T-helper 2 cell treated with Interferon-gamma antibody and Interleukin-4, amounts not matched to agents 100 ng/mL and 5 ng/mL, for 36 hours (primary cell): ENCODE measurements around the gene NRARP. TPM values are rescaled to one million over a fixed set of nuclear protein-coding genes. Genes with fewer than 3 reads are reported as not detected.

Experiments used
- intact Hi-C: fragments of 100-400 bp; cut with micrococcal nuclease; formaldehyde crosslinking; loops from one replicate; pipeline ENCODE4 v1.15.1; 2023
- total RNA-seq: library from RNA; stranded (reverse); gene quantifications from 2 replicates; pipeline ENCODE4 v1.2.3, GENCODE V29; 2022

NRARP gene
- total RNA-seq, 1 donor from 2014 or later = 1.5 TPM

DNA sequence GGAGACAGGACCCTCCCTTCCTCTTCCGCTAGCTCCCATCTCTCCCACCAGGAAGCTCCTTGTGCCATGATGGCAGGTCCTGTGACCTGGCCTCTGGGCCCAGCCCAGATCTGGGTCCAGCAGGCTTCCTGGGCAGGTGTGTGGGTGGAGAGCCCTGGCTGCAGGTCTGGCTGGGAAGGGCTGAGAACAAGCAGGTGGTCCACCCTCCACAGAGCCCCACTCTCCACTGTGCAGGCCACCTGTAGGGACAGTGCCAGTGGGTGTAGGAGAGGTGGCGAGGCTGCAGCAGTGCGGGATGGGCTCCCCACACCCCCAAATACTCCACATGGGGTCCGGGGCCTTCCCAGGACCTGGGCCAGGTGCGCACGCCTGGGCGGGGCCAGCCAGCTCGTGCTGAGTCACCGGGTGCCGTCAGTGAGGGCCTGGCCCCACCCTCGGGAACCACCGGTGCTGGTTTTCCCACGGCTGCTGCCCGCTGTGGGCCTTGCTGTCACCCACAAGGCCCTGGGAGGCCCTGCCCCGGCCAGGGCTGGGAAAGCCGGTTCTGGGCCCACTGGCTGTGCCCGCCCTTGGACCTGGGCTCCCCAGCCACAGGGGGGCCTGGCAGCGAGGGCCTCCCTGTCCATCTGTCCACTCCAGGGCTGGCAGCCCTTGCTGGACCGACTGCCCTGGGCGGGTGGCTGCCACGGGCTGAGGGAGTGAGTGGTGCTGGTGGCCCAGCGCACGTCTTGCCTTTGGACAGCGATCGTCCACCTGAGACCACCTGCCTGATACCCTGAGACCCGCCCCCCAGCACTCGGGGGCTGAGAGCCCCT, 9.3 kb upstream of the NRARP start:
- intact Hi-C loops = no loop called here

DNA sequence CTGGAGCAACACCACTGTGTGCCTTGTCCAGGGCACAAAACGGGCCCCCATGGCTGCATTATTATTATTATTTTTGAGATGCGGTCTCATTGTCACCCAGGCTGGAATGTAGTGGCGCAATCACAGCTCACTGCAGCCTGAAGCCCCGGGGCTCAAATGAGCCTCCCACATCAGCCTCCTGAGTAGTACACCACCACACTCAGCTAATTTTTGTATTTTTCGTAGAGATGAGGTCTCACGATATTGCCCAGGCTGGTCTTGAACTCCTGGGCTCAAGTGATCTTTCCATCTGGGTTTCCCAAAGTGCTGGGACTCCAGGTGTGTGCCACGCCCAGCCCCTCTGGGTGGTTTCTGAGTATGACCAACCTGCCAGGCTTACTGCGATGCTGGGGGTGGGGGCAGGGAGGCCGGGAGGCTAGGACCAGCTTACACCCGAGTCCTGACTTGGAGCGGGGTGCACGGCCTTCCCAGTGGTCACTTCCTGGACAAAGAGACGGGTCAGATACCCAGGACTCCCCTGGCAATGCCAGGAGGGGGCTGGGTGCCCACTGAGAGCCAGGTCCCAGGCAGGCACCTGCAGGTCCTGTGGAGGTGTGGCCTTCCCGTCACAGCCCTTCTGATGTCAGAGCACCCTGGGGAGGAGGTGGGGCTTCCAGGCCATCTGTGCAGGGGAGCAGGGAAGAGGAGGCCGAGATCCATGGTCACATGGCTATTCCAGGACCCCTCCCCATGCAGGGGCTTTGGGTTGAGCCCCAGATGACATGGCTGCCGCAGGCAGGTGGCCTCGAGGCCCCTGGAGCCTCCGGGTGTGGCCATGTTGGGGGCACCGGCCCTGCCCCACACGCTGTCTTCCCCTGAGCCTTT, 8.3 kb upstream of the NRARP start:
- intact Hi-C loops = no loop called here

DNA sequence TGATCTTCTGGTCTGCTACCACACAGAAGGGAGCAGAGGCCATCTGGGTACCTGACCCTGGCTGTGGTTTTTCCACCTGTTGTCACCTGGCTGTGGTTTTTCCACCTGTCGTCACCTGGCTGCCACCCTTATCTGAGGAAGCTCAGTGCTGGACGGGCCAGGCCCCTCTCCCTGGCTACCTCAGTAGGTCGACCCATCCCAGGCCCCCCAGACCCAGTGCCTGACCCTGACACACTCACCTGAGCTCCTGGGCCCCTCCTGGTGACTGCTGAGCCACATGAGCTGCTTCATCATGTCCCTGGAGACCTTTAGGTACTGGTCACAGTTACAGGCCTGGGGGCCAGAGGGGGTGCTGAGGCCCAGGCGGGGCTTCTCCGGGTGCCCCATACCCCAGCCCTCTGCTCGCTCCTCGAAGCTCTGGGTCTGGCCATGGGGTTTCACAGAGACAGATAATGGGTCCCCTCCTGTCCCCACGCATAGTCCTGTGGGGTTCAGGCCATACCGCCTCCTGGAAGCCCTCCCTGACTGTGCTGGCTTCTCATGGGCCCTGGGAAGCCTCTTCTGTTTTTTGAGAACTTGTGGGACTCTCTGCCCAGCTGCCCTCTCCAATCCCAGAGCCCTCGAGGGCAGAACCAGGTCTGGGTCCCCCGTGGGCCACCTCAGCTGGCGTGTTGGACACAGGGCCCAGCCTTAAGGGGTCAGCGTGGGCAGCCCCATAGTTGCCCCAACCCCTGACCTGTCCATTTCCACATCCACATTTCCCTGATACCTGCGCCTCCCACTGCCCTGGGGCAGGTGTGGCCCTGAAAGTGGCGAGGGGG, 7.5 kb upstream of the NRARP start:
- intact Hi-C loops = no loop called here

DNA sequence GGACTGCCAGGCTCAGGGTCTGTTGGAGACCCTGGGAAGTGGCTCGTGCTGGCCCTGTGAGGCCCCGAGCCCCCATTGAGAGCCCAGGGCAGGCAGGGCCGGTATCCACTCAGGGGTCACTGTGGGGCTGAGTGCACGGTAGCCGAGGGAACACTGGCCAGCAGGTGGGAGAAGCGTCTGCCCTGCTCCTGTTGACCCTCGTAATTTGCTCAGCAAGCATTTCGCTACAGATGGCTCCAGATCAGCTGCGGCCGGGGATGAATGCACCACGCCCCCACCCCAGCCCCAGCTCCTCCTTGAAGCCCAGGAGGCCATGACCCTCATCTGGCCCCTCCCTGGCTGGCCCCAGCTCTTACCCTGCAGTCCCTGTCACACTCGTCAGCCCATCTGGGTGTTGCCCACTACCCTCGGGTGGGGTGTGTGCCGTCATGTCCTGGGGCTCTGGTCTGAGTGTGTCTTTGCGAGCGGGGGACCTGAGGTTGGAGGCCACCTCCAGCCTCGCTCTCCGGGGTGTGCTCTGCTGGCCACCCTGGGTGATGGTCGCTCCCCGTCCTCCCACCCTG, 6.1 kb upstream of the NRARP start:
- intact Hi-C loops = no loop called here

DNA sequence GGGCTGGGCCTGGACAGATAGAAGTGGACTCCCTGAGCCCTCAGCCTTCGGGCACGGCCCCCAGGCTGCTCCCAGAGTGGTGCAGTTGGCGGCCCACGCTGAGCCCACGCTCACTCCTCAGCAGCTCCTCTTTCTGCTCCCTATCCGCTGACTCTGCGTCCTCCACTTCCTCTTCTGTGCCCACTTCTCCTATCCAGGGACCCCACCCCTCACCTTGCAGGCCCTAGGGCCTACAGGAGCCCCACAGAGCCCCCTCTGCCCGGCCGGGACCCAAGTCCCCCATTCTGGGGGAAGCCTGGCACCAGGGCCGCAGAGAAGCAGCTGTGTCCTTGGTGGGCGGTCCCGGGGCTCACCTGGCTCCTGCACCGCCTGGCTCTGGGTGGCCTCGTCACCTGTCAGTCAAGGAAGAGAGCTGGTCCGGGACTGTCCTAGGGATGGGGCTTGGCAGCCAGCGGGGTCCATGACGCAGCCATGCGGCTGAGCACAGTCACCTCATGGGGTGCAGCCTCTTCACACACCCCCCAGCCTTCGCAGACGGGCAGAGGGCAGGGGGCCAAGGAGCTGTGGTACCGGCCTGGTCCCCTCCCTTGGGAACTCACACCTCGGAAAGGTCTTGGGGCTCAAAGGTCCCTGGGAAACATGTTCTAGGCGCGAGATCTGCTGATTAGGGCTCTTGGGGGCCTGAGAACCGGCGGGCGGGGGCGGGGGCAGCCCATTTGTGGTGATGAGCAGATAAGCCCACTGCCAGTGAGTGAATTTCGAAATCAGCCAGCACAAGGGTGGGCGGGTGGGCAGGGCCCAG, 5.4 kb upstream of the NRARP start:
- intact Hi-C loops = no loop called here

DNA sequence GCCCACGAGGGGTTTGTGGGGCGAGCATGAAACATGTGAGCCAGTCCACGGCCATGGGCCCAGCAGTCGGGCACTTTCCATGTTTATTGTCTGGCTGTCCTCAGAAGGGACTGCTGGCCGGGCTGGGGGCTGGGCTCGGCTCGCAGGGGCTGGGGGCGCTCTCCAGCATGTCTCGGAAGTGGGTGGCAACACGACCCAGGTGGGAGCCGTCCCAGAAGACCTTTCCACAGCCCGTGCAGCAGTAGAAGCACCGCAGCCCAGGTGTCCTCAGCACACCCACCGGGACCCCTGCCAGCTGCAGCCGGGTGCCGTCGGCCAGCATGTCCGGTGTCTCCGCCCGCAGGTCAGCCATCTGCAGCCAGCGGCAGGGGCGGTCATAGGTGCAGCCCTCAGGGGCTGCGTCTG, 4.8 kb upstream of the NRARP start:
- intact Hi-C loops = no loop called here

DNA sequence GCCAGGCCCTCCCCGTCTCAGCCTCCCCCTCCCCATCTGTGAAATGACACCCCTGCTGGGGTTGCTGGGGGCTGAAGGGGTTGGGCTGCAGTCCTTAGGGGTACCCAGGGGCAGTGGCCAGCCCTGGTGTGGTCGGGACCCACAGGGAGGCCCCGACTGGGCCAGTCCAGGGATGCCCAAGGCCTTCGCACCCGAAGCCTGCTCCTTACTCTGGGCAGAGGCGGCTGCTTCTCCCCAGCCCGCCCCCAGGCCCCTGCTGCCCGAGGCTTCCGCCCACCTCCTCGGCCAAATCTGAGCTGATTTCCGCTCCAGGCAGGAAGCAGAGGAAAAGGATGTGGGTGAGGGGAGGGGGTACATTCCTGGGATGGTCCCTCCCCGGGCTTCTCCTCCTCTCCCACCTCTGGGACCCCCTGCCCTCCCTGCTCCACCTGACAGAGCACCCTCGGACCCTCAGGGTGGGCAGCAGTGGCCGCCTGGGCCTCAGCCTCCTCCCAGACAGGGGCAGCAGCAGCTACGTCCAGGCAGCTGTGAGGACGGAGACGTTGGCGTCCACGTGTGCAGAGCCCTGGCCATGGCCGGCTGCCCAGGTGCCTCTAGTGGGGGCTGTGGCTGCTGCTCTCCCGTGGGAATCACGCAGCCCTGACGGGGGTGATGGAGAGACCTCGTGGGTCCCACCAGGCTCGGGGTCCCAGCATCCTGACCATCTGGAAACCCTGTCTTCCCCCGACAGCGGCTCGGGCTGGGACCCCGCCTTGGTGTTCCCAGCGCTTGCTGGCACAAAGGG, 4.2 kb upstream of the NRARP start:
- intact Hi-C loops = no loop called here

DNA sequence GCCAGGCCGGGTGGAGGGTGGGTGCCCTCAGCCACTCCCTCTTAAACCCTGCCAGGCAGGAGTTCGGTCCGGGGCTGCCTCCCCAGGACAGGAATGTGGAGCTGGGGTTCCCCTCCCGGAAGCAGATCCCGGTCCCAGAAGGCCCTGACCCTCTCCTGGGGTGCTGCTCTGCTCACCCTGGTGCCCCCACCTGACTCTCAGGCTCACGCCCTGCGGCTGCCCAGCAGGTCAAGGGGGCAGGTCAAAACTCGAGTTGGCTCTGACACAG, 3.7 kb upstream of the NRARP start:
- intact Hi-C loops = no loop called here

DNA sequence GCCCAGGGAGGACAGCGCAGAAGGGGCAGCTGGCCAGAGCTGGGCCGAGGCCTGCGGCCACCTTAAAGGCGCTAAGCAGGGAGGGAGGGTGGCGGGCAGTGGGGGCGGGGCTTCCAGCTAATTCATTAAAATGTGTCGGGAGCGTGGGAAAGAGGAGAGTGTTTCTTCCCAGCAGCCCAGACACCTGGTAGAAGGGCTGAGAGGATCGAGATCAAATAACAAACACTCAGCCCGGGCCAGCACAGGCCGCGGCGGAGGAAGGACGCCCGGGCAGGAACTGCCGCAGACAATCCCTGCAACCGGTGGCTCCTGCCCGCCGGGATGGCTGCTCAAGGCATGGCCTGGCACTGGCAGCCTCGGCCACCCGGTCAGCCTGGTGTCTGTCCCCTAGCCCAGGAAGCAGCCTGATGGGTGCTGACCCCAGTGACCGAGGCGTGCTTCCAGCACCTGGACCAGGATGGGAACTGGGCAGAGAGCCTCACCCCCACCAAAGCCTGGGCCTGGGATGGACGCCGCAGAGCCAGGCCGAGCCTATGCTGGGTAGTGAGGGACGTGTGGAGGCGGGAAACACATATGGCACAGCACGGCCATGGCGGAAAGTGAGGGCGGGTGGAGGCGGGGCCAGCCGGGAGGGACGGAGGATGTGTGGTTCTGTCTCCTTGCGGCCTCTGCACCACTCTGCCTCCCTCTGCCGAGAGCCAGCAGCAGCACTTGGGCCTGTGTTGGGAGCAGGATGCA, 3.2 kb upstream of the NRARP start:
- intact Hi-C loops = no loop called here

DNA sequence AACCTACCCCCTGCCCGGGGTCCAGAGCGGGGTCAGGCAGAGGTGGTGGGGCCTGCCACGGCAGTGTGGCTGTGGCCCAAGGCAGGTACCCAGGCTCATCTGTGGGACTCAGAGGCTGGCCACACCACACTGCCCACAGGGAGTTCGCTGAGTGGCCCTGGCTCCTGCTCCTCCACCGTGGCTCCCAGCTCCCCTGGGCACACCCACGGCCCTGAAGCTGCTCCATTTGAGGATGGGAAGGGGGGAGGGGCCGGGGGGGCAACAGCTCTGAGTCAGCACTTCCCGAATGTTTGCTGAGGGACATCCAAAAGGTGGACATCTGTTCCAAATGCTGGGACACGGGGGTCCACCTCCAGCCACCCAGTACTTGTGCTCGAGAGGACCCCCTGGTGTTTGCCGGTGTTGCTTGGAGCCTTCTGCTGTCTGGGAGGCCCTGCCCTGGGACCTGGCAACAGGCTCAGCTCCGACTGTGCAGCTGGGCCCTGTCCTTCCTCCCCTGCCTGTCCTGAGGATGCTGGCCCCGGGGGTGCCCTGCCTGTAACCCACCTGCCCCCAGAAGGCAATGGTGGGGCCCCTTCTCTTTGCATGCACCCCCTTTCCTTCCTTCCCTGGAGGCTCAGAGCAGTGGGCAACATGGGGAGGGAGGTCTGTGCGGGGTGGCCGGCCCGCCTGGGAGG, 2.5 kb upstream of the NRARP start:
- intact Hi-C loops = no loop called here

DNA sequence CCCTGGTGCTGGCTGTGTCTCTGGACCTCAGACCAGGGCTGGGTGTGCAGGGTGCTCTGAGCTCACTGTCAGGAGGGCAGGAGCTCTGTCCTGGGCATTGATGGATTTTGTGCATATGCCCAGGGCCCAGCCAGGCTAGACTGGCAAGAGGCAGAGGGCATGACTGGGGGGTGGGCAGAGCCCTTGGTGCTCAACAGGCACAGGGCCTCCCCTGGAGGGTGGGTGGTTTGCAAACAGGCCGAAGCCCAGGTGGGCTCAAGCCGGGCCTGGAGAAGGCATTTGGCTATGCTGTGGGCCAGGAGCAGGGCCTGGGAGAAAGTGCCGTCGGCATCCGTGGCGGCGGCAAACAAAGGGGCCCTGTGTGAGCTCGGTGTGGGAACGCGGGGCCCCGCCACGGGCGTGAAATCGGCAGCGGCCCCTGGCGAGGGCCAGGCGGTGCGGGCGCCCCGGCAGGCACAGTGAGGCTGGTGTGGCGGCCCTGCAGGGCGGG, 1.9 kb upstream of the NRARP start:
- intact Hi-C loops = no loop called here

DNA sequence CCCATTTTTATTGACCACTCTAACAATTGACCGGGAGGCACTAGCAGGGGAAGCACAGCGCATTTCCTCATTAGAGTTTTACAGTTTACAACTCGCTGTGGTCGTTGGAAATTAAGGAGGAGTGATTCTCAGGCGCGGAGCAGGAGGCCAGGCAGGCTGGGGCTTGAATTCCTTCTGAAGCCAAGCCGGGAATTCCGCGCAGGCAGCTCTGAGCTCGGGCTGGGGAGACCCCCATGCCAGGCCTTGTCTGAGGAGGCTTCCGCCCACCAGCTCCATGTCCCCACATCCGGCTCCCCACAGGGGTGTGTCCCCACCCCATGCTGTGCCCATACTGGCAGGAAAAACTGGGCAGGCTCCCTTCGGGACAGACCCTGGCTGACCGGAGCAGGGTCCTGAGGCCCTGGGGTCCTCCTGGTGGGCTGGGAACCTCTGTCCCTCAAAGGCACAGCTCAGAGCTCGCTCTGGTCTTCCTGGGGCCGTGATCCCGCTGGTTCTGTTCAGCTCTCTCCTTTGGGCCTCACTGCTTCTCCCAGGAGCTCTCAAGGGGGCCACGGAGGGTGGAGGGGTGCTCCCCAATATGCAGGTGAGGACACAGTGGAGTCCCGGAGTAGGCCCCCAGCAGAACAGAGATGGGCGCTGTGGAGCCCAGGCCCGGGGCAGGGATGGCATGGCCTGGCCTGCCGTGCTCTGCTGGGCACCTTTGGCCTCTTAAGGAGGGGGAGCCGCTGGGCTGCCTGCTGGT, 1.3 kb upstream of the NRARP start:
- intact Hi-C loops = no loop called here

DNA sequence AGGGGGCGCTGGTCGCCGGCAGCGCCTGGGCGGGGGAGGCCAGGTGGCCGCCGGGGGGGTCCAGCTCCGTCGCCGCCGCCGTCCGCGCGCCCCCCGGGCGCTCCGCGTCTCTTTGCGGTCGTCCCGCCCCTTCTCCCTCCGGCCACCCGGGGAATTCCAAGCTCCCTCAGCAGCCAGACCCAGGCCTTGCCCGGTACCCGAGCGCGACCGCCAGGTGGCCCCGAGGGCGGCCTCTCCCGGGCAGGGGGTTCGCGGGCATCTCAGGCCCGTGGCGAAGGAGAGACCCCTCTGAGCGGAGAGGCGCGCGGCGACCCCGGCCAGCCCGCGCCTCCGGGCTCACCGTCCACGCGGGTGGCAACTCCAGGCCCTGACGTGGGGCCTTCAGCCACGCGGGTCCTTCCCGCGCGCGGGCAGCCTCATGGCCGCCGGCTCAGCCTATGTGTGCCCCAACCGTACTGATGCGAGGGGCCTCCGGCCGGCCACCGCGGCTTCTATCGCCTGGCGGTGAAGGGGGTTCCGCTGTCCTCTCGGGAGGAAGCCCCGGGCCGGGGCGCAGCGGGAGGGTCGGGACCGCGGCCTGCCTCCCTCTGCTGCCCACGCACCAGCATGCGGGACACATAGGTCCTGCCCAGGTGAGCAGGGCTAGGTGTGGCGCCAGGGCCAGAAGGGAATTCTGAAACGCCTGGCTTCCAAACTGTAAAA, 529 bp upstream of the NRARP start:
- intact Hi-C loops = no loop called here

DNA sequence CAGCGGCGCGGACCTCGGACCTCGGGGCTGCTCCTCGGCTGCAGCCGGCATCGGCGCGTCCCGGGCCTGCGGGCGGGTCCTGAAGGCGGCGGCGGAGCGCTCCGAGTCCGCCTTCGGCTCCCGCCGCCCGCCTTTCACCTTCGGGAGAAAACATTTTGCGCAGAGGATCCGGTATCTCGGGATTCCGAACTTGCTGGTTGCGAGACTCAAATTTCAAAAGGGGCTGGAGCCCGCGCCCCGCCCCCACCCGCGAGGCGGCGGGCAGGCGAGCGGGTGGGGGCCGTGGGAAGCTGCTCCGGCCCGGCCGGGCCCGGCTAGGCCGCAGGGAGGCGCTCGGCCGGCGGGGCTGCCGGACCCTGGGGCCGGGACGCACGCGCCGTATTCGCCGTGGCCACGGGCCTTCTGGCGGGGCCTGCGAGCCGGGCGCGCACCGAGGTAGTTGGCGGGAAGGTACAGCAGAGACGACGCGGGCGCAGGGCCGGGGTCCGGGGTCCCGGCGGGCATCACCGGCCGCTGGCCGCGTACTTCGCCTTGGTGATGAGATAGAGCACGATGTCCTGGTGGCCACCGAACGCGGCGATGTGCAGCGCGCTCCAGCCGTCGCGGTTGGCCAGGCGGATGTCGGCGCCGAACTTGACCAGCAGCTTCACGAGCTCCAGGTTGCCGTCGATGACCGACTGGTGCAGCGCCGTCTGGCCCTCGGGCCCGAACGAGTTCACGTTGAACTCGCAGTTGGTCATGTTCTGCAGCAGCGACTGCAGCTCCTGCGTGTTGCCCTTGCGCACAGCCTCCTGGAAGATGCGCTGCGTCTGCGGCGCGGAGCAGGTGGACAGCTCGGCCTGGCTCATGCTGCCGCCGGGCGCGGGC, 757 bp downstream of the NRARP start:
- intact Hi-C loops = no loop called here

DNA sequence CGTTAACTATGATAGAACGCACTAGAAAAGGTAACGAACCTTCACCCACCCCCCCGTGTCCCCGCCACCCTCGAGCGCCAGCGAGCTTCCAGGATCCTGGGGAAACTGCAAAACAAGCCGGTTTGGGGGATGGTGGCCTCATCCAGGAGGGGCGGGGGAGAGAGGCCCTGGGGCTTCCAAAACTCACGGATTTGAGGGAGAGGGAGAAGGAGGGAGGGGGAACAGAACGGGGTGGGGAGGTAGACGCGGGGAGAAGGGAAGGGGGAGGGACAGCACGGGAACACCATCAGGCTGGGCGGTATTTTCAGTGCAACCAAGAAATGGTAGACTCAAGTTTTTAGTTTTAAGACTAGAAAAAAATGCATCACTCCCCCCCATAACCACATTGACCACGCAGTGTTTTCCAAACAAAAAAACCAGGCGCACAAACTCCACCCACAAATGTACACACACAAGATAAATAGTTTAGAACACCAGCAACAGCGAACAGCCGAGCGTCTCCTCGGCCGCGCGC, 1.4 kb downstream of the NRARP start:
- intact Hi-C loops = no loop called here

DNA sequence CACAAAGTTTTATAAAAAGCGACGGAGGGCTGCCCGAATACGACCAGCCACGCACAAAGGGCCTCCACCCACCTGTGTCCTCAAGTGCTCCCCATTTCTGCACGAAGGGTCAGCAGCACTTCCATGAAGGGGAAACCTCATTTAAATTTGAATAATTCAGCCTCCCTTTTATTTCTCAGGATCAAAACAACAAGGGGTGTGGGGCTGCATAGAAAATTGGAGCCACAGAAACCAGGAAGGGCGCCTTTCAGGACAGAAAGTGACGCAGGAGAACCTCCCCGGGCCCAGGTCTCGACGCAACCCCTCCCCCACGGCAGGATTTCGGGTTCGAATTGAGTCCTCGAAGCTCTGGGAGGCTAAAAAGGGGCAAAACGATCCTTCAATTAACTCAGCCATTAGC, 2.1 kb downstream of the NRARP start:
- intact Hi-C loops = loop anchor here (10.0 kb wide), 1 partner anchor 235 kb away; no protein-coding TSS in a partner anchor
